ENCODE measurements around the gene NPY.

Gene NPY

GRCh38 chr7:24283897-24284698 is at the start of gene NPY:
TSS of gene NPY (plus strand) at chr7:24284190. CDS start at chr7:24285241, 1,051 bp downstream.
- H3K36me3 ChIP-seq (ENCODE audit: control insufficient read depth, insufficient read depth, low read length): no peaks in the 10 kb centered on the region
- peak within 1 kb of the TSS; percentile 2 for H3K4me3 ChIP-seq (replicated peaks; ENCODE audit: low read depth, low read length)
- TF ChIP-seq CTCF (IDR thresholded peaks at IDR 0.05; ENCODE audit: insufficient read depth, low read length, poor library complexity, severe bottlenecking): no peak
- peaks cover 3% of the 10 kb centered on the region for H3K27me3 ChIP-seq (replicated peaks; ENCODE audit: control insufficient read depth, insufficient read depth, low read length)
- DNase-seq (ENCODE audit: extremely low read depth, insufficient read length): peak; percentile 30

GRCh38 chr7:24239260-24239659 is 44.7 kb upstream of the NPY start:
- no peak for DNase-seq (ENCODE audit: extremely low read depth, insufficient read length)
- TF ChIP-seq CTCF (IDR thresholded peaks at IDR 0.05; ENCODE audit: insufficient read depth, low read length, poor library complexity, severe bottlenecking): no peak
- Histone ChIP-seq H3K4me3 (replicated peaks; ENCODE audit: low read depth, low read length) (no peak overlapping the region), H3K36me3 (ENCODE audit: control insufficient read depth, insufficient read depth, low read length) (no peaks in the 10 kb centered on the region), H3K27me3 (replicated peaks; ENCODE audit: control insufficient read depth, insufficient read depth, low read length) (no peaks in the 10 kb centered on the region; the same call in 1 of the 2 replicates)

GRCh38 chr7:24241206-24241605 is 42.8 kb upstream of the NPY start:
- Histone ChIP-seq H3K27me3 (replicated peaks; ENCODE audit: control insufficient read depth, insufficient read depth, low read length) (no peaks in the 10 kb centered on the region; the same call in 1 of the 2 replicates), H3K36me3 (ENCODE audit: control insufficient read depth, insufficient read depth, low read length) (no peaks in the 10 kb centered on the region), H3K4me3 (replicated peaks; ENCODE audit: low read depth, low read length) (no peak overlapping the region)
- no peak for TF ChIP-seq CTCF (IDR thresholded peaks at IDR 0.05; ENCODE audit: insufficient read depth, low read length, poor library complexity, severe bottlenecking)
- no peak for DNase-seq (ENCODE audit: extremely low read depth, insufficient read length)

GRCh38 chr7:24244554-24244953 is 39.4 kb upstream of the NPY start:
- TF ChIP-seq CTCF (IDR thresholded peaks at IDR 0.05; ENCODE audit: insufficient read depth, low read length, poor library complexity, severe bottlenecking): no peak
- no peak for DNase-seq (ENCODE audit: extremely low read depth, insufficient read length)
- H3K36me3 ChIP-seq (ENCODE audit: control insufficient read depth, insufficient read depth, low read length): no peaks in the 10 kb centered on the region
- H3K4me3 ChIP-seq (replicated peaks; ENCODE audit: low read depth, low read length): no peak overlapping the region
- H3K27me3 ChIP-seq (replicated peaks; ENCODE audit: control insufficient read depth, insufficient read depth, low read length): no peaks in the 10 kb centered on the region

GRCh38 chr7:24245362-24245761 is 38.6 kb upstream of the NPY start:
- Histone ChIP-seq H3K27me3 (replicated peaks; ENCODE audit: control insufficient read depth, insufficient read depth, low read length) (no peaks in the 10 kb centered on the region), H3K4me3 (replicated peaks; ENCODE audit: low read depth, low read length) (no peak overlapping the region), H3K36me3 (ENCODE audit: control insufficient read depth, insufficient read depth, low read length) (no peaks in the 10 kb centered on the region)
- peak; percentile 20 for DNase-seq (ENCODE audit: extremely low read depth, insufficient read length)
- TF ChIP-seq CTCF (IDR thresholded peaks at IDR 0.05; ENCODE audit: insufficient read depth, low read length, poor library complexity, severe bottlenecking): no peak

All from GM06990 (cell line).